Epithelial cell of prostate (primary cell): ENCODE data around the gene ZNF366.
"Not testable (repeated sequence)": the region's sequence is repeated elsewhere in the genome, so short reads cannot be mapped to it uniquely, and the experiment has no call there.

ENCODE experiments used
- DNase-seq: peaks from one replicate; pipeline ENCODE4 v3.0.0-alpha.2; 2011; ENCODE audit warnings: low read depth, low spot score
- H3K27ac ChIP-seq: fragments of 450-650 bp; 2 replicates; pipeline ENCODE4 v1.5.1; 2017; ENCODE audit warnings: mild to moderate bottlenecking

The ZNF366 gene

DNA sequence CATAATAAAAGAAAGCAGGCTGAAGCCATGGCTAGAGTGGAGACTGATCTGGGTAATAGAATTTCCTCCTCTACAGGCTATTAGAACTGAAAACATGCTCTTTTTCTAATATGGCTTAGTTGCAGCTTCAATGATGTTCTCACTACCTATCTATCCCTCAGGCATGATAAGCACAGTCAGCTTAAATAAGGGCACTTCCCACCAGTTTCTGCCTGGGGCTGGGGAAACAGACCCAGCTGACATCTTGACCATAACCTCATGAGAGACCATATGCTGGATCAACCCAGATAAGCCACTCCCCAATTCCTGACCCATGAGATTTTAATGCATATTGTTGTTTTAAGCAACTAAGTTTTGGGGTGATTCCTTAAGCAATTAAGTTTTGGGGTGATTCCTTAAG, 81.2 kb downstream of the ZNF366 start:
- no peak overlapping the region for H3K27ac ChIP-seq
- DNase-seq: no peak

DNA sequence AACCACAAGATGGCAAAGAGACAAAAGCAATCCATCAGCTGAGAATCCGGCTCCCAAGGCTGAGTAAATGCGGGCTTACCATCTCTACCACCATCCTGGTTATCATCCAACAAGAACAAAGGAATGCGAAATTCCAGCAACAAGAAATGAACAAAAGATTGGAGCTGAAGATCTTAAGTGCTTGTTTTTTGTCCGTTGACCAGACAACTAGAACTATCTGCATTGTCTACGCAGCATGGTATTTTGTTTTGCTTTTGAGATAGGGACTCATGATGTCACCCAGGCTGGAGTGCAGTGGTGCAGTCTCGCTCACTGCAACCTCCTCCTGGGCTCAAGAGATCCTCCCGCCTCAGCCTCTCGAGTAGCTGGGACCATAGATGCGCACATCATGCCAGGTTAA, 88.9 kb downstream of the ZNF366 start:
- H3K27ac ChIP-seq: no peak overlapping the region
- DNase-seq: no peak

DNA sequence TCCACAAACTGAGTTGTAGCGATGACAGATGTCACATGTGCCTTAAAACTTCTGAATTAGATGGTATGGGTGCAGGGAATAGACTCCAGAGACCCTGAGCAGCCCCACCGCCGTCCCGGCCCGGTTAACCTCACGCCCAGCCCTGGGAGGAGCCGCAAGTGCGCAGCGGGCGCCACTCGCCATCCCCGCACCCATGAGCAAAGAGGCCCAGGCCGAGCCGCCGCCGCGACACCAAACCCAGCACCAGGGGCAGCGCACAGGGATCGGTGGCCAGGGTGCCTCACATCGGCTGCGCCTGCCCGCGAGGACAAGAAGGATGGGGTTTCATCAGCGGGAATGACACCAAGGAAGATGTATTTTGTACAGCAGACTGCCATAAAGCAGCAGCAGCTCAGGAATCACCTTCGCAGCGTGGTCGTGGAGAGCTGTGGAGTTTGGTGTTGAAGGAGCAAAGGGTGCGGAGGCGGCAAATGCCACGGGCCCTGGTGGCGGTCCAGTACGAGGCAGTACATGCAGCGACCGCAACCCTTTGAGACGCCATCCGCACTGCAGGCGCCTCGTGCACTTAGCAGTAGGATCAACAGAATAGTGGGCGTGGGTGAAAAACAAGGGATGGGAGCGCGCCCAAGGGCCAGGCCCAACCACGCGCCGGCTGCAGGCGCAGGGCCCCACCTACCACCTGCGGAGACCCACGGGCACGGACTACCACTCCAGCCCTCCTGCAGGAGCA, 89.7 kb downstream of the ZNF366 start:
- DNase-seq: no peak

DNA sequence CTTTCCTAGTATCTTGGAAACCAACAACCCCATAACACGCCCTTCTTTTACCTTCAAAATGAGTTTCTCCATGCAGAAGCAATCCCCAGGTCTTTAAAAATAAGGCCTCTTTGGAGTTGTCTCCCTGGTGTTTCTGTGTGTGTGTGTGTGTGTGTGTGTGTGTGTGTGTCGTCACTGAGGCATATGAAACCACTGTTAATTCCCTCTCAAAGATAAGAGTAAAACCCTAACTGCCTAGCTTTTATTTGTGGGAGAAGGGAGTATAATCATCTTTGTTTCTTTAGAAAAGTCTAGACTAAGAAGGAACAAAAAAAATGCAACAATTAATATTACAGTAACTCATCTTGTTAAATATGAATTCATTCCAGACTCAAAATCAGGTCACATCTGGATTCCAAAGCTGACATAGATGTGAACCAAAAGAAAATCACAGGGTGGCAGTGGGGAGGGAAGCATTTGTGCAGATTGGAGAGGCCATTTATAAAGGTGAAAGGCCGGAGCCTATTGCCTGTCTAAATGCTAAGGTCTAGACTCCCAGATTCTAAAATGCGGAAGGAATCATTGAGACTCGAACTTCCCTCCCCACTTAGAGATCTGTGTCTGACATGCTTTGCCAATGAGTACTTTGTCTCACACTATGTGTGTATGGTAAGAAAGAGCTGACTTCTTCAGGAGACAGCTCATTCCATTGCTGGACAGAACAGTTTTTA, 91.4 kb downstream of the ZNF366 start:
- no peak for DNase-seq
- no peak overlapping the region for H3K27ac ChIP-seq

More for the DNA sequence above, 89.7 kb downstream of the ZNF366 start:
- no peak overlapping the region for H3K27ac ChIP-seq

DNA sequence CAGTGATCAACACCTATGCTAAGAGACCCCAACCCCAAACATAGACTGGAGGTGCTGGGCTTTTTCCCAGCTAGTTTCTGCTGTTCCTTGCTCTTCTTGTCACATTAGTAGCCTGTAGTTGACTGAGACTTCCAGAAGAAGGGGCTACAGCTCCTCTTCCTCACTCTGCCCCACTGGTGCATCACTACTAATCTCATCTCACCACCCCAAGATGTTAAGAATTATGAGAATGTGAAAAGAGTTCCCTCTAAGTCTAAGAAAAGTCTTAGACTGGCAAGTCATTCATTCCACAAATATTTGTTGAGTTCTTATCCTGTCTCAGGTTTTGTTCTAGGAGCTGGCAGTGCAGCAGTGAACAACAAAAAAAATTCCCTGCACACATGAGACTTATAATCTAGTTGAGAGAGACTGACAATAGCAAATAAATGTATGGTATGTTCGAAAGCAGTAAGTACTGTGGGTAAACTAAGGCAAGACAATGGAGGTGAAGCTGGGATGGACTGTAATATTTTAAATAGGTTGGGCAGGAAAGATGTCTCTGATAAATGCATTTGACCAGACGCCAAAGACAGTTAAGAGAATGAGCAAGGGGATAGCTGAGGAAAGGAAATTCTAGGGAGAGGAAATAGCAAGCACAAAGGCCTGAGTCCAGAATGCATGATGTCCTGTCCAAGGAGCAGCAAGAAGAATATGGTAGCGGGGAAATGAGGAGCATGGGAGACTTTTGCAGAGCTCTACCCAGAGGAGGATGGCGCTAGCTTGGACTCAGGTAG, 94.7 kb downstream of the ZNF366 start:
- H3K27ac ChIP-seq: no peak overlapping the region
- DNase-seq: no peak

DNA sequence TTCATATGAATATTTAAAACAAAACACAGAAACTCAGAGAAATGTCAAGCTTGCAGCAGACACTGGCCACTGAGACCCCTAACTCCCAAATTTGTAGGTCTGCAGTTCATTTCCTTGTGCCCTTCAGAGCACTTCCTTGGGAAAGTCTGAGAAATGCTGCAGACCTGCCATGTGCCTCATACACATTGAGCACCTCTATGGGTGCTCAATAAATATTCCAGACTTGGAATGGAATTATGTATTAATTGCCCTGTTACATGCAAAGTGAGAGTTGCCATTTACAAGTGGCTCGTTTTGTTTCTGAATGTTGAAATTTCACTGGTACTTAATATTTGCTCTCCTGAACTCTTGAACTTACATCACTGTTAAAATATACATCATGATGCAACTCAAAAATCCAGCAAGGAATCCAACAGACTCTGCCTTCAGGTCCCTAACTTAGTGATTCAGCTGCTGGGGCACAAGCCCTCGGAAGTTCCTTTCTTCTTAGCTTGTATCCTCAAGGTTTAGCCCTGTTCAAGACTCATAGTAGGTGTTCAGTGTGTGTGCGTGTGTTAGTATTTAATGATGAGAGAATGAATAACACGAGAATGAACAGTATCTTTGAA, 96.4 kb downstream of the ZNF366 start:
- no peak for DNase-seq
- no peak overlapping the region for H3K27ac ChIP-seq

DNA sequence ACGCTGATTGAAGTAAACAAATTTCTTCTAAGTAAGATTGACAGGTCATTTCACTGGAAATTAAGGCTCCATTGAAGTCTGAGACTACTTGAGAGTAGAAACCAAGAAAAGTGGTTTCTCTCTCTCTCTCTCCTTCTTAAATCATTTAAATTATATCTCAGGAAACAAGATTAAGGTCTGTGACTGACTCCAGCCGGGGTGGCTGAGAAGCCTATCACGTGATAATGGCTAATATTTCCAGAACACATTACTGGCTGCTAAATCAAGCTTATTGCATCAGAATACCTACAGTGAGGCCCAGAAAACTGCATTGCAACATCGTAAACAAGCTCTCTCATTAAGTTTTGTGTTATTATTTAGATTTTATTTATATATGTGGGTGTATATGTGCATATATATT, 98.6 kb downstream of the ZNF366 start:
- H3K27ac ChIP-seq: no peak overlapping the region
- no peak for DNase-seq

DNA sequence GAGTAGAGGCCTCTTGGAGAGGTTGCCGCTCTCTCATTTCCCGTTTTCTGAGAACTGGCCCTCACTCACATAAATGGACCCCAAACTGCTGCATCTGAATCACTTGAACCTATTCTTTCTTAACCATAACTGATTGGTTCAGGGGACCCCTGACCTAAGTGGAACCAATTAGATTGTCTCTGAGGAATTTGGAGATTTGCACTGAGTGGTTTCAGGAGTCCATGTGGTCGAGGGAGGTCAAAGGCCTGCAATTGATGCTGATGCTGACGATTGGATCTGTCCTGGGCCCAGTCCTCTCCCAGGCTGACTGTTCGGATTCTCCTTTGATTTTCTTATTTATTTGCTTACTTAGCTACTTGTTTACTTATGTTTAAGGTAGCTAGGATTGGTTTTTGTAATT, 99.1 kb downstream of the ZNF366 start:
- H3K27ac ChIP-seq: no peak overlapping the region
- DNase-seq: no peak

DNA sequence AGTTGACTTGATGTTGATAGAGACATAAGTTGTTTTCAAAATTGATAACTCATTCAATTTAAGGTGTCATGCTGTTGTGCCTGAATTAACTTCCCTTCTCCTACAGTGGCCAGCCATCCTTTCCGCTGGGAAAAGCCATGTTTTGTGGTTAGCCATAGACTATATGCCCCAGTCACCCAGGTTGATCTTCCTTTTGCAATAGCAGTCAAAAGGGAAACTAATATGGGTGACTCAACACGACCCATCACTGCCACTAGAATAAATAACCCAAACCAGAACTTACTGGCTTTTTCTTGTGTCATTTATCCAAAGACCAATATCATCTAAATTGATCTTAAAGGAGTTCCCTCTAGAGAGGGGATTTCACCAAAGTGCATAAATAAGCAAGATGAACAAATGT, 99.7 kb downstream of the ZNF366 start:
- no peak overlapping the region for H3K27ac ChIP-seq
- no peak for DNase-seq

DNA sequence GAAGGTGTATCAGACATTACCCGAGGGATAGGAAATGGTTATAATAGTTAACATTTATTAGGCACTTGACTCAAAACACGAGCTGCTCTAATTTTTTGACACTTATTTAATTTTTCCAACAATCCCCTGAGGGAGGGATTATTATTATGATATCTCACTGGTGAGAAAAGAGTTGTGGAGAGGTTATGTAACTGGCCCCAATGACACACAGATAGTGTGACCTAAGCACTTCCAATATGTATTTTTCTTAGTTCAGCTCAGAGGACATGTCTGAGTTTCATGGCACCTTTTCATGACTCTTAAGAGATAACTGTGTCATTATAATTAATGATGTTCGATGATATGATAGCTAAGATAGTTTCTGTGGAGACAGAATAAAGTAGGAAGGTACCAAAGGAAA, 100.1 kb downstream of the ZNF366 start:
- DNase-seq: no peak
- no peak overlapping the region for H3K27ac ChIP-seq

DNA sequence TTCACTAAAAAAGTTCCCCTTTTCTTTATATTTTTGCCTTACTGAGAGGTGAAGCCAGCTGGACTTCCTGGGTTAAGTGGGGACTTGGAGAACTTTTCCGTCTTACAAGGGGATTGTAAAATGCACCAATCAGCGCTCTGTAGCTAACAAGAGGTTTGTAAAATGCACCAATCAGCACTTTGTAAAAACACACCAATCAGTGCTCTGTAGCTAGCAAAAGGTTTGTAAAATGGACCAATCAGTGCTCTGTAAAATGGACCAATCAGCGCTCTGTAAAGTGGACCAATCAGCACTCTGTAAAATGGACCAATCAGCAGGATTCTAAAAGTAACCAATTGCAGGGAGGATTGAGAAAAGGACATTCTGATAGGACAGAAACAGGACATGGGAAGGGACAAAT, 102.4 kb downstream of the ZNF366 start:
- not testable (repeated sequence) for DNase-seq

DNA sequence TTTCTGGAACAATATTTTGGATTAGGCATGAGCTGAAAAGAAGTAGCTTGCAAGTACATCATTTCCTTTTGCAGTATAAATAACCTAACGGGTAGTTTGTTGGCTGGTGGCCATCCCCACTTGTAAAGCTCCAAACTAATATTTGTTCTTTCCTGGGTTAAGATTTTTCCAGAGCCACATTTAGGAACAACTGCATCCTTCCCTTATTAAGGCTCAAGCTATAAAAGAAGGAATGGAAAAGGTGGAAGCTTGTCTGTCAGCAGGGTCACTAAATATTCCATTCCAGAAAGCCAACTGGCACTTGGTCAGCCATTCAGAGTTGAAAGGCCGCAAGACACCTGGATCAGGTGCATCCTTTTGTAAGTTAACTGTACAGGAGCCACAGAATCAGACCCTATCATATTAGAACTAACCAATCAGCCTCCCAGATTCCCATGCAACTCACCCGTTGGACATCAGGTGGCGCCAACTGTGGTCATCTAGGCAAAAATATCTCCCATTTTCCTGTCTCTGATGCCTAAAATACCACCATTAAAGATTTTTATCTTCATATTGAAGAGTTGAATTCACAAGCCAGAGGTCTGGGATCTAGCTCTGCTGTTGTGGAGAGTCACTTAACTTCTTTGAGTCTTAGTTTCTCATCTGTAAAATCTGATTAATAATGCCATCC, 104.1 kb downstream of the ZNF366 start:
- peak overlapping the region; percentile 16 for H3K27ac ChIP-seq
- no peak for DNase-seq

More for the DNA sequence above, 102.4 kb downstream of the ZNF366 start:
- H3K27ac ChIP-seq: not testable (repeated sequence)

DNA sequence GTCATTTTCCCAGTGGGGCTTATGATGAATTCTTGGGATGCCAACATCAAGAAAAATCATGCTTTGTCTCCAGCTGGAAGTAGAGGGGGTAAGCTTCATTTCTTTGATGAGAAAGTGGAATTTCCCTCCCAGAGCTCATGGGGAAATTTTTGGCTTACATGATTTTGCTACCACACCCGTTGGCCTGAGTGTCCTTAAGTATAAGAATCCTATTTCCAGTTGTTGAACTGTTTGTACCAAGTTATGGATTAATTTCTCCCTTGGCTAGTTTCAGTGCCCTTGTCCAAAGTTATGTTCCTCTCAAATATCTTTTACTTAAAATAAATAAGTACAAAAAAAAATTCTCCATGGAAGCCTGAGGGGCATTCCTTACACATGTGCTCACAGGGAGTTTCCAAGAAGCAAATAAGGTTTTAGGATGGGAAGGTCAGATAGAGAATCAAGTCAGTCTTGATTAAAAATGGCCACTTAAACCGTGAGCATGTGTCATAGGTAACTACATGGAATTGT, 104.8 kb downstream of the ZNF366 start:
- peak overlapping the region; percentile 16 for H3K27ac ChIP-seq
- no peak for DNase-seq

DNA sequence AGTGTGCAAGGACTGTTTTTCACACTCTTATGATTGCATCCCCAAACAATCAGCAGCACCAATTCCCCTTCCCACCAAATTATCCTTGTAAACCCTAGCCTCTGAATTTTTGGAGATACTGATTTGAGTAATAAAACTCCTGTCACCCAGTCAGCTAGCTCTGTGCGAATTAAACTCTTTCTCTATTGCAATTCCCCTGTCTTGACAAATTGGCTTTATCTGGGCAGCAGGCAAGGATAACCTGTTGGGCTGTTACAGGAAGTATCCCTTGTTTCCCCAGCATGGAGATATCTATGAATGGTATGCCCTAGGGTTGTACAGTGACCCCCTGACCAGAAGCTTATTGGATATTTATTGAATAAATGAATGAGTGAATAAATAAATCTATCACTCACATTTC, 106.3 kb downstream of the ZNF366 start:
- no peak for DNase-seq
- H3K27ac ChIP-seq: no peak overlapping the region

DNA sequence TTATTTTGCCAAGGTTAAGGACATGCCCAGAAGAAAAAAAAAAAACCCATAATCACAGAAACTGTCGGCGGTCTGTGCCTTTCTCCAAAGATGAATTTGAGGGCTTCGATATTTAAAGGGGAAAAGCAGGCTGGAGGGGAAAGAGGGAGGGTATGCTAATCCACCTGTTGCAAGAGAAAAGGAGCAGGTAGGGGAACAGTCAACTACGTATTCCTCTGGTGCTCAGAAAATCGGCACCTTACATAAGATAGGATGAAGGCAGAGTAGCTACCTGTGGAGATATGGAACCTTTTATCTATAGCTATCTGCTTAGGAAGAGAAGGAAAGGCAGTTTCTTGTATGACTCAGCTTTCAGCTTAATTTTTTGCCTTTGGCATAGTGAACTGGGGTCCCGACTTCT, 109.4 kb downstream of the ZNF366 start:
- no peak for DNase-seq
- no peak overlapping the region for H3K27ac ChIP-seq

DNA sequence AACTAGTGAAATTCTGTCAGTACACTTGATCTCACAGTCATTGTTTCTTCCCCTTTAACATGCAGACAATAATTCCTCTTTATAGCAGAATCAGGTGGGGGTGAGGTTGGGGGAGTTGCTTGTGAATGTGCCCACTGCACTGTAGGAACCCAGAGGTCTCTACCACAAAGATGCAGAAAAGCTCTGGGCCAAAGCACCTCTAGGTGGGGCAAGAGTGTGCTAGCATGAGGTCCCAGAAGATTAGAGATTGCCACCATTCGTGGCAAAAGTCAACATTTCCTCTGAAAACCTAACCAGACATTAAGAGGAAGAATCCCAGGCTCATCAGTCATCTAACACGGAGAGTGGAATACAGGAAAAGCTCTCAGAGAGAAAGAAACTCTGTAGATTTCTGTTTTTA, 112.5 kb downstream of the ZNF366 start:
- H3K27ac ChIP-seq: no peak overlapping the region
- DNase-seq: no peak

DNA sequence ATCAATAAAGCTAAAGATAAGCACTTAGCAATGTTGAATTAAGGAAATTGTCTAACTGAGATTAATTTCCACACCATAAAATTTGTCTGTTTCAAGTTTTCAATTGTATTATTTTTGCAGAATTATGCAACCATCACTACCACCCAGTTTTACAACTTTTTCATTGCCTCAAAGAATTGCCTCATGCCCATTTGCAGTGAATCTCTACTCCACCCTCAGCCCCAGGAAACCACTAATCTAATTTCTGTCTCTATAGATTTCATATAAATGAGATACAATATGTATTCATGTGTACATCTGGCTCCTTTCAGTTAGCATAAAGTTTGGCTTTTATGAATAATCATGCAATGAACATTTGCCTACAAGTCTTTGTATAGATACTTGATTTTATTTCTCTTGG, 114.2 kb downstream of the ZNF366 start:
- DNase-seq: no peak
- H3K27ac ChIP-seq: peak overlapping the region; percentile 62
